WTC11 (cell line): ENCODE data around the gene FERMT3.

Experiments used
- CTCF ChIP-seq: fragments of 200-600 bp; IDR thresholded peaks from 2 replicates; pipeline ENCODE4 v1.8.0; 2022; ENCODE audit warnings: antibody characterized with exemption
- ESRRA ChIP-seq: sonication (generic); formaldehyde crosslinking; IDR thresholded peaks from 2 replicates; pipeline ENCODE4 v1.8.1; 2022; ENCODE audit warnings: mild to moderate bottlenecking, missing genetic modification reagents, borderline replicate concordance
- ETV6 ChIP-seq: sonication (generic); formaldehyde crosslinking; IDR thresholded peaks from 2 replicates; pipeline ENCODE4 v1.8.1; 2022; ENCODE audit warnings: mild to moderate bottlenecking, missing genetic modification reagents

GRCh38 chr11:64249038-64249437 lies 42.5 kb downstream of the FERMT3 start:
- TF ChIP-seq CTCF = no peak
- no peak for TF ChIP-seq ETV6 (CRISPR knock-in tag)
- TF ChIP-seq ESRRA (CRISPR knock-in tag) = no peak; the same call in 1 of the 2 replicates
